ENCODE data around the gene UVRAG.

Gene UVRAG

DNA sequence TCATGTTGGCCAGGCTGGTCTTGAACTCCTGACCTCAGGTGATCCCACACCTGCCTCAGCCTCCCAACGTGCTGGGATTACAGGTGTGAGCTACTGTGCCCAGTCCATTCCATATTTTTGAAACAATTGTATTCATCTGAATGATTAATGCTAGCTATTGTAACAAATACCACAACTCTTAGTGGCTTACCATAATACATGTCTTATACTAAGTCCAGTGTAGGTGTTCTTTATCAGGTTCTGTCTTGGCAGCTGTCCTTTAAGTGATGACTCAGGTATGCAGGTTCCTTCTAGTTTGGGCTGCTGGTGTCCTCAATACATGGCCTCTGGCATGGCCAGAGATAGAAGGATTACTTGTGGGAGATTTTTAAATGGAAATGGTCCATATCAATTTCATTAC, 39.0 kb downstream of the UVRAG start:
- no peak overlapping the region for H3K4me3 Mint-ChIP-seq

DNA sequence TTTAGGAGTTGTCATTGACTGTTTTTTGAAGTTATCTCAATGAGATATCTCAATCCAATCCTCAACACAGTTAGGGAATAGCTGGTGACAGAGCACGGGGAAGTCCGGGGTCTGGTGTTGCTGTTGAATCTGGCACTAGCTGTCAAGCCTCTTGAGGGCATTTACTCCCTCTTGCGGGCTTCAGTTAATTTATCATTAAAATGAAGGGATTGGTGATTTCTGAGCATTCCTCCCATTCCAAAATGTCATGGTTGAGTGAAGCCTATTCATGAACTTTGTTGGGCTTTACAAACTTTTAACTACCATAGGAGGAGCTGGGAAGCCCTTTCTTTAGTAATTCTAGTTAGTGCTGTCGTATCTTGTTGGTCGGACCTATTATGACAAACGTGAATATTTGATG, 40.2 kb downstream of the UVRAG start:
- ATAC-seq (ENCODE audit: low read depth) (no peak), DNase-seq (ENCODE audit: low spot score in 2 of 2) (no peak)
- H3K27me3 Mint-ChIP-seq: no peaks in the 10 kb centered on the region
- H3K4me1 Mint-ChIP-seq: peaks cover 32% of the 10 kb centered on the region
- H3K4me3 Mint-ChIP-seq: no peak overlapping the region
- no peaks in the 10 kb centered on the region for H3K9me3 Mint-ChIP-seq
- peak overlapping the region; percentile 41 for H3K27ac Mint-ChIP-seq
- H3K36me3 Mint-ChIP-seq: peaks cover 25% of the 10 kb centered on the region

More for the DNA sequence above, 39.0 kb downstream of the UVRAG start:
- H3K36me3 Mint-ChIP-seq: peaks cover 25% of the 10 kb centered on the region
- peaks cover 36% of the 10 kb centered on the region for H3K4me1 Mint-ChIP-seq
- H3K27me3 Mint-ChIP-seq: no peaks in the 10 kb centered on the region
- H3K27ac Mint-ChIP-seq: no peak overlapping the region
- DNase-seq (ENCODE audit: low spot score in 2 of 2) (no peak), ATAC-seq (ENCODE audit: low read depth) (no peak)
- no peaks in the 10 kb centered on the region for H3K9me3 Mint-ChIP-seq

DNA sequence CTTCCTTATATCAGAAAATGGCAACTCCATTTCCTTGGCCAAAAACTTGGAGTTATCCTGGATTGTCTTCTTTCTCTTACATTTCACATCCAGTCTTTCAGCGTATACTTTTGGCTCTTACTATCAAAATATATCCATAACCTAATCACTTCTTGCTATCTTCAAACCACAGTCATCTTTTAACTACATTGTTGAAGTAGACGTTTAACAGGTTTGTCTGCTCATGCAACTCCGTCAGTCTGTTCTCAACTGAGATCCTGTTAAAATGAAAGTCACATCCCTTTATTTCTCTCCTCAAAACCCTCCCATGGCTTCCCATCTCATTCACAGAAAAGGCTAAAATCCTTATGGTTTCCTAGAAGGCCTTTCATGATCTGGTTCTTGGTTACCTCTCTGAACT, 41.9 kb downstream of the UVRAG start:
- H3K36me3 Mint-ChIP-seq: peaks cover 31% of the 10 kb centered on the region
- H3K4me1 Mint-ChIP-seq: peaks cover 24% of the 10 kb centered on the region
- ATAC-seq (ENCODE audit: low read depth): no peak
- H3K4me3 Mint-ChIP-seq: no peak overlapping the region
- peak overlapping the region; percentile 31 for H3K27ac Mint-ChIP-seq
- H3K27me3 Mint-ChIP-seq: no peaks in the 10 kb centered on the region
- no peaks in the 10 kb centered on the region for H3K9me3 Mint-ChIP-seq
- no peak for DNase-seq (ENCODE audit: low spot score in 2 of 2)

DNA sequence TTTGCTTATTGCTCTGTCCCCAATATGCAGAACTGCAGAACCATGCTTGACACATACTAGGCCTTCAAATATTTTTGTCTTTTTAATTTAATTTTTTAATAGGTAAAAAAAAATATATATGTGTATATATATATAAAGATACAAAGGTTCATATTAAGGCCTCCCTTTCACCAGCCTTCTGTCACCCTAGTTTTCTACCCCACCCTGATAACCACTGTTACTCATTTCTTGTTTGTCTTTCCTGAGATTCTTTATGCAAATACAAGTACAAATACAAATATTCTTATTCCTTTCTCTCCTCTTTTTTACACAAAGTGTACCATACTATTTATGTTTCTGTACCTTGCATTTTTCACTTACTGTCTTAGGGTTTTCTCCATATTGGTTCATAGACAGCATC, 43.0 kb downstream of the UVRAG start:
- Mint-ChIP-seq H3K4me1 (peaks cover 28% of the 10 kb centered on the region), H3K36me3 (peaks cover 36% of the 10 kb centered on the region), H3K27me3 (no peaks in the 10 kb centered on the region), H3K9me3 (no peaks in the 10 kb centered on the region), H3K27ac (peak overlapping the region; percentile 9), H3K4me3 (no peak overlapping the region)
- no peak for DNase-seq (ENCODE audit: low spot score in 2 of 2)
- ATAC-seq (ENCODE audit: low read depth): no peak

DNA sequence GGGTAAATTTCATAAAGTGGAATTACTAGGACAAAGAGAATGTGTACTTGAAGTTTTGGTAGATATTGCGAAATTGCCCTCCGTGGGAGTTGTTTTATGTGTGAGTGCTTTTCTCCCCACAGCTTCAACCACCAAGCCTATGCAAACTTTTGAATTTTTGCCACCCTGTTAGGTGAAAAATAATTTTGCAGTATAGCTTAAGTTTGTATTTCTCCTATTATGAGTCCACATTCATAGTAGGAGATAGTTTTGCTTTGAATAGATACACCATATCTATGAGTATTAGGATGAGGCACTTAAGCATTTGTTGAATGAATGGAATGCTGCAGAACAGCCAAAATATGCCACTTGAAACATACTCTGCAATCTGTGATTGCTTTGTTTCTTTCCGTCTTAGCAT, 43.6 kb downstream of the UVRAG start:
- H3K36me3 Mint-ChIP-seq: peaks cover 34% of the 10 kb centered on the region
- H3K4me3 Mint-ChIP-seq: no peak overlapping the region
- H3K4me1 Mint-ChIP-seq: peaks cover 29% of the 10 kb centered on the region
- ATAC-seq (ENCODE audit: low read depth): no peak
- DNase-seq (ENCODE audit: low spot score in 2 of 2): no peak
- no peaks in the 10 kb centered on the region for H3K9me3 Mint-ChIP-seq
- H3K27ac Mint-ChIP-seq: peak overlapping the region; percentile 9
- H3K27me3 Mint-ChIP-seq: no peaks in the 10 kb centered on the region

DNA sequence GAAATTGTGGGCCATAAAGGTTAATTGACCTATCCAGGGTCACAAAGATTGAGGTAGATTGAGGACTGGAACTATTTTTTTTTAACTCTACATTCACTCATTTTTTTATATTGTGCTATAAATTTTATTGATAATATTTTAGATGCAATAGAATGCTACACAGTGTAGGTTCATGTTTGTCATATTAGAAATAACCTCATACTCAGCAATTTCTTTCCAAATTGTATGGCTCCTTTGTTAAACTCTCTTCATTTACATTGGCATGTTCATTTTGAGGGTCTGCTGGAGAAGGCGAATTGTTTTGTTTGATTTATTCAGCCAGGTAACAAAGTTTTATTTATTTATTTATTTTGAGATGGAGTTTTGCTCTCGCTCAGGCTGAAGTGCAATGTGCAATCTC, 44.6 kb downstream of the UVRAG start:
- Mint-ChIP-seq H3K4me1 (peaks cover 29% of the 10 kb centered on the region), H3K9me3 (no peaks in the 10 kb centered on the region), H3K4me3 (no peak overlapping the region), H3K27ac (no peak overlapping the region), H3K27me3 (no peaks in the 10 kb centered on the region), H3K36me3 (peaks cover 34% of the 10 kb centered on the region)
- ATAC-seq (ENCODE audit: low read depth): no peak
- no peak for DNase-seq (ENCODE audit: low spot score in 2 of 2)

DNA sequence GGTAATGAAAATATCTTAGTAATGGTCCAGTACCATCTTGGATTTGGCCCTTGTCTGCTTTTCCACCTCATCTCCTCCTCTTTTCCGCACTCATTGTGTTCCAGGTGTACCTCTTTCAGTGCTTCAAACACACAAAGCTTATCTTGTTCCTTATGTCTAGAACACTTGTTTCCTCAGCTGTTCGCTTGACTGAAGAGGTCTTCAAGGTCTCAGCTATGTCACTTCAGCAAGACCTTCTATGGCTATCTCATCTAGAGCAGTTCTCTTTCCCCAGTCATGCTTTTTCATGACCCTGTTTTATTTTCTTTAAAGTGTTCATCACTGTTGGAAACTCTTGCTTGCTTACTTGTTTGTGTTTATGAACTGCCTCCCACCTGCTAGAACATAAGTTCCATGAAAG, 47.4 kb downstream of the UVRAG start:
- peak overlapping the region; percentile 78 for H3K27ac Mint-ChIP-seq
- H3K27me3 Mint-ChIP-seq: no peaks in the 10 kb centered on the region
- H3K9me3 Mint-ChIP-seq: no peaks in the 10 kb centered on the region
- H3K4me1 Mint-ChIP-seq: peaks cover 25% of the 10 kb centered on the region
- peaks cover 24% of the 10 kb centered on the region for H3K36me3 Mint-ChIP-seq
- H3K4me3 Mint-ChIP-seq: no peak overlapping the region
- no peak for DNase-seq (ENCODE audit: low spot score in 2 of 2)
- ATAC-seq (ENCODE audit: low read depth): no peak

DNA sequence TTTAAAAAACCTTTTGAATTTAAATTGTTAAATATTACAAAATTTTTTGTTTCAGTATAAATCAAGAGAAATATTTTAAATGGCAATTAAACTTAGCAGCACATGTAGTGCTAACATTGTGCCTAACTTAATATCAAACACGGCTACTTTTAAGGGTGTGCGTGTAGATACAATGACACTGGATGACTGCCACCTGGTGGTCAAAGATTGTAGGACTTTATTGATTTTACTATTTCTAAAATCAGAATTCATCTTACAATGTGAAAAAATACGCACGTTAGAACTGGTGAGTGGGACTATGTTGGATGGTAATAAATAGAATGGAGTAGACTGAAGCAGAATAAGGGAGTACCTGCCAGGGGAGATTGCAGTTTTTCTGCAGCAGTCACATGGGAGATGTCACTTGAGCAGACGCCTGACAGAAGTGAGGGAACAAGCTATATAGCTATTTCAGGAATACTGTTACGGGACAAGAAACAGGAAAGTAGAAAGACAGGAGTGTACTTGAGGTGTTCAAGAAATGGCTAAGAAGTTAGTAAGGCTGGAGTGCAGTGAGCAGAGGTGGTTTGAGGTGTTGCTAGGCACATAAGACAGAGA, 52.9 kb downstream of the UVRAG start:
- Mint-ChIP-seq H3K27ac (peak overlapping the region; percentile 18), H3K4me1 (peaks cover 30% of the 10 kb centered on the region), H3K4me3 (no peak overlapping the region), H3K36me3 (peaks cover 7% of the 10 kb centered on the region), H3K9me3 (no peaks in the 10 kb centered on the region), H3K27me3 (no peaks in the 10 kb centered on the region)
- ATAC-seq (ENCODE audit: low read depth) (peak; percentile 68), DNase-seq (ENCODE audit: low spot score in 2 of 2) (peak; percentile 52 to 61)

DNA sequence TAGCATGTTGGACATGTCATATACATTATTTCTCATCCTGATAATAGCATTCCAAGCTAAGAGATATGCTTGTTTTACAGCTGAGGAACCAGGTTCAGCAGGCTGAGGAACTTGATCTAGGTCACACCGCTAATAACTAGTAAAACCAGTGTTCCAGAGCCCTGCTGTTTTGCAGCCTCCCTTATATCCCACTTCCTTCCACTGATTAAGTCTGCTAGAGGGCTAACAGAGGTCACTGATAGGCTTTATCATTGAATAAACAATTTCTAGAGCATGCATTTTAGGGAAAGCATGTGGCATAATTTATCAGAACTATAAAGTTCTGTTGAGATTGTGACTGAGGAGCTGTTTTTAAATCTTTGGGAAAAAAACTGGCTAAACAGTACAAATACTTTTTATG, 54.0 kb downstream of the UVRAG start:
- no peaks in the 10 kb centered on the region for H3K9me3 Mint-ChIP-seq
- H3K4me3 Mint-ChIP-seq: no peak overlapping the region
- H3K4me1 Mint-ChIP-seq: peaks cover 39% of the 10 kb centered on the region
- H3K27me3 Mint-ChIP-seq: no peaks in the 10 kb centered on the region
- DNase-seq (ENCODE audit: low spot score in 2 of 2) (no peak), ATAC-seq (ENCODE audit: low read depth) (no peak)
- H3K27ac Mint-ChIP-seq: peak overlapping the region; percentile 12
- peaks cover 6% of the 10 kb centered on the region for H3K36me3 Mint-ChIP-seq

DNA sequence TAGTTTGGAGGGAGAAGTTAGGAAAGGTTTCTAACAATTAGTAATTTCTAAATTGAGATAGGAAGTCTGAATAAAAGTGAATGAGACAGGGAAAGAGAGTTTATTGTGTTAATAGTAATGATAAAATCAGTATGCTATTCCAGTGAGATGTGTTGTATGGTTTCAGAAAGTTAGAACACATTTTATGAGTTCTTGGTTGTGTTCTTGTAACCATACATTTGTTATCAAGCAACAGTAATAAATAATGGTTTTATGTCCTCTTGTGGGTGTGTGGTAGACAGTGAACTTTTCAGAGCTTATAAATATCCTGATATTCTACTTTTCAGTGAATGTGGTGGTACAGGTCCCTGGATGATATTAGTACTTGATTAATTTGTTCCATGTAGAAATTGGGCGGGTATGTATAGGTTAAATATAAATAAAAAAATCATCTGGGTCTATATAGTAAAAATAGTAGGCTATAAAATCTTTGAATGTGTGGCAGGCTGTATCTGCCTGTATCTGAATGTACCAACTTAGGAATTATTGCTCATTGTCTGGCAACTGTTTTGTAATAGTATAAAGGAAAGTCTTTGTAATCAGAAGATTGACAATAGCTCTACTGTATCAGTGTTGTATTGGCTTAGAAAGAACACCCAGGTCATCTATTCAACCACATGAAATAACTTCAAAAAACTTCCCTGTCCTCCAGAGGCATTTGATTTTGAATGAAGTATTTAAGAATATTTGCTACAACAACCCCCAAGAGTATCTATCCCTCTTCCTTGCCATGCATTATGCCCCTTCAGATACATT, 54.8 kb downstream of the UVRAG start:
- ATAC-seq (ENCODE audit: low read depth) (no peak), DNase-seq (ENCODE audit: low spot score in 2 of 2) (no peak)
- Mint-ChIP-seq H3K36me3 (peaks cover 7% of the 10 kb centered on the region), H3K4me3 (no peak overlapping the region), H3K27ac (peak overlapping the region; percentile 12), H3K4me1 (peaks cover 43% of the 10 kb centered on the region), H3K27me3 (no peaks in the 10 kb centered on the region), H3K9me3 (no peaks in the 10 kb centered on the region)

DNA sequence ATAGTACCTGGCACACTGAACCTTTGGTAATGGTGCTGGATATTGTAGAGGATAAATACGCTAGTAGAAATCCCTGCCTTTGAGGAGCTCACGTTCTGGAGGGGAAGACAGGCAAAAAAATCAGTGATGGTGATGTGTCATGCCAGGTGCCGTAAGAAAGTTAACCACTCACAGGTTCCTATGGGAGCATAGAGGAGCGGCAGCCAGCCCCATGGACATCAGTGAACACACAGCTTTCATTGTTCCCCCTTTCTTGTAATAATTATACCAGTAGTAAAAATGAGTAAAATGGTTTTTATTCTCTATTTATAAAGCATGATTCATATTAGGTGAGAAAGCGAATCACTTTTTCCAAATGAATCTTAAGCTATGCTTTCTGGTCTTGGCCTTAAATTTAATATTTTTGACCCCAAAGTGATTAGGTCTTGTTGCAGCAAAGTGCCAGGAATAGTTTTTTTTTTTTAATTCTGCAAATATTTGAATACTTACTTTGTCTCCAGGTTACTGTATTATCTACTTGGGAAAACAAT, 57.9 kb downstream of the UVRAG start:
- peak overlapping the region; percentile 92 for H3K27ac Mint-ChIP-seq
- no peaks in the 10 kb centered on the region for H3K9me3 Mint-ChIP-seq
- peaks cover 43% of the 10 kb centered on the region for H3K4me1 Mint-ChIP-seq
- ATAC-seq (ENCODE audit: low read depth) (peak; percentile 17), DNase-seq (ENCODE audit: low spot score in 2 of 2) (no peak)
- H3K4me3 Mint-ChIP-seq: peak overlapping the region; percentile 81
- peaks cover 11% of the 10 kb centered on the region for H3K36me3 Mint-ChIP-seq
- no peaks in the 10 kb centered on the region for H3K27me3 Mint-ChIP-seq

DNA sequence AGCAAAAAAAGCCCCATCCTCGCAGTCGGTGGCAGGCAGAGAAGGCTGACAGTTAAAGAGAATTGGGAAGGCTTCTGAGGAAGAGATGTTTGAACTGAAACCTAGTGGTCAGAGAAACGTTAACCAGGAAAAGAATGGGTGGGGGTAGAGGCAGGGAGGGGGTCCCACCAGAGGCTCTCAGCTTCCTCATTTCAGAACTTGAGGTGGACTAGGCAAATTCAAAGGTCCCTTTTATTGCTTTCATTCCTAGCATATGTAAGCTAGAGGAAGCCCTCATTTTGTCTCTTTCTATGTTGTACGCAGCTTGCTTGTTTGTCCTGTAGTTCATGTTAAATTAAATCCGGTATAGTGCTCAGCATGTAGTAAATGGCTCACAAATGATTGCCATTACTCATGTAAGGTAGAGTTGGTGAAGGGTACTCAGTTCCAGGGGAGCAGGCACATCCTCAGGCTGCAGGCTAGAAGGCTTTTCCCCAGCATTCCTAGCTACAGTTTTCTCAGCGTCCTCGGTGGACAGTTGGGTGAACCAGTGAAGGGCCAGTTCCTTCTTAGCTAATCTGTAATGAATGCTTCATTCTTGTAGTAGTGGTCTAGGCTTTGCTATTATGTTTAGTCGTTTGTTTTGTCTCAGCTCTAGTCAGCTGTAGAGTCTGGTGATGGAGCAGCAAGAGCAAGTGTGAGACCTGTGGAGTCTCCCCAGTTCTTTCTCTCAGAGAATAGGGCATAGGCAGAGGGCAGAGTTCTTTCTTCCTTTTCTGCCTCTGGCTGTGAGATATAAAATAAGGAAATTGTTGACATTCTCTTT, 58.6 kb downstream of the UVRAG start:
- DNase-seq (ENCODE audit: low spot score in 2 of 2) (peak in 1 of 2 donors; percentile 20), ATAC-seq (ENCODE audit: low read depth) (peak; percentile 94)
- H3K36me3 Mint-ChIP-seq: peaks cover 12% of the 10 kb centered on the region
- no peaks in the 10 kb centered on the region for H3K27me3 Mint-ChIP-seq
- H3K4me3 Mint-ChIP-seq: peak overlapping the region; percentile 81
- H3K27ac Mint-ChIP-seq: peak overlapping the region; percentile 92
- H3K4me1 Mint-ChIP-seq: peaks cover 39% of the 10 kb centered on the region
- H3K9me3 Mint-ChIP-seq: no peaks in the 10 kb centered on the region

DNA sequence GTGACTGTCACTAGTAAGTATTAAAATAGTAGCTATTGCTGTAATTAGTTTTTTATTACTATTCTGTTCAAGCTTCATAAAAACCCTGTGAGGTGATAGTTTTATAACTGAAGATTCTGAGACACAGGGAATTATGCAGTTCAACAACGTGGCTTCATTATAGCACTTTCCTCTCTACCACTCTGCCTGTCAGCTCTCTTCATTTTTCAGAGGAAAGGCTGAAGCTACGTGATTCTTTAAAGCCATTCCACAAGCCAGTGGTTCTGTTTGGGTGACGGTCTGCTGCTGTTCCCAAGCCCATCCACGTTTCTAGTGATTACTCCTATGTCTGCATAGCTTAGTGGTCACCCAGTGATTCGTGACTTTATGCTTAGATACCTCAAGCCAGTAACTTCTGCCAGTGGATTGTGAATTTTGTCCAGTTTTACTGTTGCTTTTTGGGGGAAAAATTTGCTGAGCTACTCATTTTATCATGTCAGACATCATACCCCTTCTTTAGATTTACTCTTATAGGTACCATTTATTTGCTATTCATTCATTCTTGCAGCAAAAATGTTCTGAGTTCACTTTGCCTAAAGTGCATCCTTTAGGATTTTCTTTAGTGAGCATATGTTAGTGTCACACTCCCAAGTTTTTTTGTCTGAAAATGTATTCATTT, 59.8 kb downstream of the UVRAG start:
- Mint-ChIP-seq H3K9me3 (no peaks in the 10 kb centered on the region), H3K4me1 (peaks cover 35% of the 10 kb centered on the region), H3K4me3 (no peak overlapping the region), H3K27me3 (no peaks in the 10 kb centered on the region), H3K36me3 (peaks cover 16% of the 10 kb centered on the region), H3K27ac (peak overlapping the region; percentile 76)
- no peak for DNase-seq (ENCODE audit: low spot score in 2 of 2)
- no peak for ATAC-seq (ENCODE audit: low read depth)

Measured in memory B cell (primary cell).